Keratinocyte (primary cell): Measurements from ENCODE around the gene FHIT. TPM values are rescaled to one million over a fixed set of nuclear protein-coding genes. Genes with fewer than 3 reads are reported as not detected.
A peak's percentile ranks its signal among the peaks of the same experiment; 100 is the strongest.

Source experiments
- DNase-seq: peaks from one replicate; pipeline ENCODE4 v3.0.0-alpha.2; 2011; ENCODE audit warnings: low read depth, missing footprints, low spot score
- FAIRE-seq: peaks from 2 replicates; lab custom pipeline; 2011; peaks lifted over from hg19 to GRCh38; lab: Jason Lieb, UNC
- H2AFZ ChIP-seq: 2 replicates; pipeline ENCODE4 v1.6.0; 2012; ENCODE audit warnings: low read length, control low read depth, inconsistent platforms; ENCODE audit not compliant: control insufficient read depth
- H3K27ac ChIP-seq: 2 replicates; pipeline ENCODE4 v1.5.1; 2011; ENCODE audit warnings: low read length; ENCODE audit not compliant: control insufficient read depth, insufficient read depth
- H3K27me3 ChIP-seq: 3 replicates; pipeline ENCODE4 v1.6.0; 2011; ENCODE audit warnings: low read length; ENCODE audit not compliant: control insufficient read depth, insufficient read depth; ENCODE audit errors: extremely low read depth
- H3K36me3 ChIP-seq, 2 experiments: 2 replicates in 1 of 2; 3 replicates in 1 of 2; pipeline ENCODE4 v1.5.1; 2011; ENCODE audit warnings: low read length in 2 of 2, mild to moderate bottlenecking in 1 of 2; ENCODE audit not compliant: control insufficient read depth in 2 of 2, insufficient read depth in 2 of 2; ENCODE audit errors: extremely low read depth in 1 of 2
- H3K4me1 ChIP-seq: 3 replicates; pipeline ENCODE4 v1.5.1; 2011; ENCODE audit warnings: low read length; ENCODE audit not compliant: control insufficient read depth, insufficient read depth; ENCODE audit errors: extremely low read depth
- H3K4me2 ChIP-seq: 3 replicates; pipeline ENCODE4 v1.6.0; 2011; ENCODE audit warnings: low read depth, low read length; ENCODE audit not compliant: control insufficient read depth, insufficient read depth; ENCODE audit errors: extremely low read depth
- H3K4me3 ChIP-seq, 3 experiments: fragments of 200-600 bp in 1 of 3; sonication (generic) in 1 of 3; 2 replicates in 2 of 3; 3 replicates in 1 of 3; pipeline ENCODE4 v1.5.1; 2011 to 2016; ENCODE audit warnings: low read length in 3 of 3, mild to moderate bottlenecking in 3 of 3, control low read depth in 2 of 3, inconsistent platforms in 1 of 3, low read depth in 1 of 3, mixed read lengths in 1 of 3, mixed run types in 1 of 3, moderate library complexity in 1 of 3; ENCODE audit not compliant: control insufficient read depth in 2 of 3, insufficient read depth in 2 of 3; ENCODE audit errors: extremely low read depth in 1 of 3
- H3K79me2 ChIP-seq: 2 replicates; pipeline ENCODE4 v1.6.0; 2012; ENCODE audit warnings: low read length; ENCODE audit not compliant: control insufficient read depth, insufficient read depth
- H3K9ac ChIP-seq: 3 replicates; pipeline ENCODE4 v1.6.0; 2011; ENCODE audit warnings: low read length; ENCODE audit not compliant: control insufficient read depth, insufficient read depth; ENCODE audit errors: extremely low read depth
- H3K9me1 ChIP-seq: 3 replicates; pipeline ENCODE4 v1.6.0; 2011; ENCODE audit warnings: low read length; ENCODE audit not compliant: control insufficient read depth, insufficient read depth; ENCODE audit errors: extremely low read depth
- H3K9me3 ChIP-seq: 2 replicates; pipeline ENCODE4 v1.5.1; 2012; ENCODE audit warnings: low read depth, low read length; ENCODE audit not compliant: control insufficient read depth
- H4K20me1 ChIP-seq: 3 replicates; pipeline ENCODE4 v1.6.0; 2011; ENCODE audit warnings: low read length; ENCODE audit not compliant: control insufficient read depth, insufficient read depth; ENCODE audit errors: extremely low read depth
- CTCF ChIP-seq, 3 experiments: IDR thresholded peaks in 1 of 3; conservative IDR thresholded peaks in 1 of 3; optimal IDR thresholded peaks in 1 of 3; 2 replicates in 2 of 3; 3 replicates in 1 of 3; pipeline versions ENCODE3 to v1.5.1; 2011; ENCODE audit warnings: low read length in 3 of 3, mild to moderate bottlenecking in 3 of 3, moderate library complexity in 2 of 3, control low read depth in 1 of 3, inconsistent platforms in 1 of 3; ENCODE audit not compliant: insufficient read depth in 2 of 3; ENCODE audit errors: extremely low read depth in 1 of 3
- EZH2 ChIP-seq: IDR thresholded peaks from one replicate; pipeline ENCODE4 v1.6.1; 2012; ENCODE audit warnings: inconsistent platforms, mild to moderate bottlenecking, low read length, moderate library complexity
- dilution Hi-C: fragments of 300-500 bp; cut with MboI; formaldehyde crosslinking; loops from one replicate; pipeline ENCODE4 v1.7.0; 2020; ENCODE audit warnings: low sequenced_read_pairs; ENCODE audit not compliant: extremely low pct_ligation_motif_present
- polyA plus RNA-seq, 5 experiments: library from polyadenylated mRNA; depleted of rRNA in 3 of 5; stranded (reverse) in 3 of 5; stranded (forward) in 1 of 5; unstranded in 1 of 5; fragments of >200 nt; gene quantifications; 1 replicate in 1 of 5; 2 replicates in 3 of 5; 3 replicates in 1 of 5; pipeline versions ENCODE4 v1.2.1 to v1.2.3, GENCODE V29; 2011 to 2012; ENCODE audit warnings: missing spikeins in 2 of 5, low read depth in 1 of 5, low replicate concordance in 1 of 5

Gene FHIT
- polyA plus RNA-seq, 1 donor (not counting 4 experiments of a cell fraction or from before 2014, with no cell fraction given), result 2.2 TPM

- no peaks in the 10 kb centered on the region for H3K9me3 ChIP-seq
- no peak overlapping the region for H3K9ac ChIP-seq
- H3K79me2 ChIP-seq, result no peaks in the 10 kb centered on the region
- dilution Hi-C loops, result no loop called here
- H3K4me3 ChIP-seq, result no peak overlapping the region
- H4K20me1 ChIP-seq, result no peaks in the 10 kb centered on the region
- no peak for TF ChIP-seq EZH2
- TF ChIP-seq CTCF (optimal IDR thresholded peaks at IDR 0.05 in 1 of 3, IDR thresholded peaks at IDR 0.05 in 1 of 3, conservative IDR thresholded peaks at IDR 0.05 in 1 of 3; ENCODE audit: extremely low read depth in 1 of 3, insufficient read depth in 2 of 3, low read length in 3 of 3), result no peak
- no peak overlapping the region for H3K27ac ChIP-seq
- H3K4me1 ChIP-seq, result peaks cover 19% of the 10 kb centered on the region
- H2AFZ ChIP-seq, result no peak overlapping the region
- no peaks in the 10 kb centered on the region for H3K27me3 ChIP-seq
- DNase-seq (no peak), FAIRE-seq (no peak)
- H3K36me3 ChIP-seq, result no peaks in the 10 kb centered on the region
- no peak overlapping the region for H3K4me2 ChIP-seq
- no peaks in the 10 kb centered on the region for H3K9me1 ChIP-seq
Observed at GRCh38 chr3:60916546-60916945, 334.7 kb downstream of the FHIT start.

- Histone ChIP-seq H3K27me3 (no peaks in the 10 kb centered on the region), H3K36me3 (no peaks in the 10 kb centered on the region), H3K27ac (peak overlapping the region; percentile 27), H4K20me1 (no peaks in the 10 kb centered on the region), H3K4me2 (peak overlapping the region; percentile 29), H3K9me3 (no peaks in the 10 kb centered on the region), H3K9me1 (no peaks in the 10 kb centered on the region), H2AFZ (no peak overlapping the region), H3K4me3 (no peak overlapping the region), H3K9ac (no peak overlapping the region), H3K79me2 (no peaks in the 10 kb centered on the region), H3K4me1 (peaks cover 19% of the 10 kb centered on the region)
- FAIRE-seq (no peak), DNase-seq (no peak)
- dilution Hi-C loops, result no loop called here
- TF ChIP-seq EZH2 (no peak), CTCF (optimal IDR thresholded peaks at IDR 0.05 in 1 of 3, IDR thresholded peaks at IDR 0.05 in 1 of 3, conservative IDR thresholded peaks at IDR 0.05 in 1 of 3; ENCODE audit: extremely low read depth in 1 of 3, insufficient read depth in 2 of 3, low read length in 3 of 3) (no peak)
Observed at GRCh38 chr3:60913474-60913873, 337.8 kb downstream of the FHIT start.
